MM.1S (cell line): Measurements from ENCODE around the gene NFAM1.

Source experiments
- DNase-seq: peaks from one replicate; pipeline ENCODE4 v3.0.0-alpha.2; 2015
- H2AFZ ChIP-seq: fragments of 300-600 bp; sonication (generic); 2 replicates; pipeline ENCODE4 v1.6.0; 2016; ENCODE audit warnings: antibody characterized with exemption, low read length
- H3F3A ChIP-seq: fragments of 300-600 bp; sonication (generic); 2 replicates; pipeline ENCODE4 v1.6.1; 2016; ENCODE audit warnings: mild to moderate bottlenecking, antibody characterized with exemption, low read length, moderate library complexity, mixed read lengths; ENCODE audit not compliant: insufficient read depth
- H3K27ac ChIP-seq: fragments of 300-600 bp; sonication (generic); 2 replicates; pipeline ENCODE4 v1.5.1; 2016; ENCODE audit warnings: mild to moderate bottlenecking, low read length
- H3K27me3 ChIP-seq: fragments of 300-600 bp; sonication (generic); replicated peaks from 2 replicates; pipeline ENCODE4 v1.6.0; 2016; ENCODE audit warnings: low read length; ENCODE audit not compliant: insufficient read depth
- H3K36me3 ChIP-seq: fragments of 300-600 bp; sonication (generic); replicated peaks from 2 replicates; pipeline ENCODE4 v1.6.1; 2016; ENCODE audit warnings: mild to moderate bottlenecking, low read length, mixed read lengths; ENCODE audit not compliant: insufficient read depth
- H3K4me1 ChIP-seq: fragments of 300-600 bp; sonication (generic); 2 replicates; pipeline ENCODE4 v1.6.1; 2016; ENCODE audit warnings: low read length, mixed read lengths
- H3K4me2 ChIP-seq: fragments of 300-600 bp; sonication (generic); 2 replicates; pipeline ENCODE4 v1.6.0; 2016; ENCODE audit warnings: low read depth, low read length
- H3K4me3 ChIP-seq: fragments of 300-600 bp; sonication (generic); 2 replicates; pipeline ENCODE4 v1.5.1; 2016; ENCODE audit warnings: low read length, mixed read lengths
- H3K79me2 ChIP-seq: fragments of 300-600 bp; sonication (generic); 2 replicates; pipeline ENCODE4 v1.6.1; 2016; ENCODE audit warnings: mixed run types, low read length, mixed read lengths
- H3K9ac ChIP-seq: fragments of 300-600 bp; sonication (generic); 2 replicates; pipeline ENCODE4 v1.6.1; 2016; ENCODE audit warnings: low read length, mixed read lengths
- H3K9me2 ChIP-seq: fragments of 300-600 bp; sonication (generic); replicated peaks from 2 replicates; pipeline ENCODE4 v1.6.1; 2016; ENCODE audit warnings: mild to moderate bottlenecking, low read length, mixed read lengths; ENCODE audit not compliant: insufficient read depth
- H3K9me3 ChIP-seq: fragments of 300-600 bp; sonication (generic); replicated peaks from 2 replicates; pipeline ENCODE4 v1.6.1; 2016; ENCODE audit warnings: mild to moderate bottlenecking, low read length, mixed read lengths; ENCODE audit not compliant: insufficient read depth
- H4K20me1 ChIP-seq: fragments of 300-600 bp; sonication (generic); 2 replicates; pipeline ENCODE4 v1.6.1; 2016; ENCODE audit warnings: mild to moderate bottlenecking, low read length, moderate library complexity, mixed read lengths; ENCODE audit not compliant: insufficient read depth
- EZH2 ChIP-seq: fragments of 300-600 bp; sonication (generic); optimal IDR thresholded peaks from 2 replicates; pipeline ENCODE3; 2017; ENCODE audit warnings: low read depth, mild to moderate bottlenecking, antibody characterized with exemption, low read length, mixed read lengths
- EZH2phosphoT487 ChIP-seq: fragments of 300-600 bp; sonication (generic); IDR thresholded peaks from 2 replicates; pipeline ENCODE4 v1.6.1; 2018; ENCODE audit warnings: antibody characterized with exemption, low read length
- TF ChIP-seq, protein P1 (sequence below): fragments of 300-600 bp; sonication (generic); IDR thresholded peaks from 2 replicates; pipeline ENCODE4 v1.5.1; 2016; ENCODE audit warnings: antibody characterized with exemption, low read length, mixed read lengths

NFAM1 gene

DNA sequence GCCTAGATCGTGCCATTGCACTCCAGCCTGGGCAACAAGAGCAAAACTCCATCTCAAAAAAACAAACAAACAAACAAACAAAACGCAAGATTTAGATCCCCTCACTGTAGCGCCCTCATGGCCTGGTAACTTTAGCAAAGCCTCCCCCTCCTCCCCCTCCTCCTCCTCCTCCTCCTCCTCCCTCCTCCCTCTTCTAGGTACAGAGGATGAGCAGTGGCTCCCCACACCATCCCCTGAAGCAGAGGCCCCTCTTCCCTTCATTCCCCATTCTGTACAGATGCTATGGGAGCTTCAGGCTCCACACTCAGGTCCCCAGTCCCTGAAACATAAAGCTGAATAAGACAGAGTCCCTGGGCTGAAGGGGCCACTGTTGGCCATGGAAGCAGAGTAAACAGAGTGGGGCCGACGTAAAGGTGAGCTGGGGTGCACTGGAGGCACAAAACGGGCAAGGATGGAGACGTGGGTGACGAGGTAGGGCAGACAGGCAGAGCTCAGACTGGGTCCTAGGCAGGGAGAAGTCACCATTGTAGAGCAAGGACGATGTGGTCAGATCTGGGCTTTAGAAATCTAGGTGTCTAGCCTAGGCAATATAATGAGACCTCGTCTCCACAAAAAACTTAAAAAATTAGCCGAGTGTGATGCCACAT, 19.4 kb upstream of the NFAM1 start:
- Histone ChIP-seq H2AFZ (no peak overlapping the region), H3K27ac (no peak overlapping the region), H3K9me3 (no peaks in the 10 kb centered on the region), H3K9me2 (no peaks in the 10 kb centered on the region), H3K4me1 (no peaks in the 10 kb centered on the region), H3F3A (no peaks in the 10 kb centered on the region), H3K4me2 (no peak overlapping the region), H3K4me3 (no peak overlapping the region), H3K9ac (no peak overlapping the region), H3K36me3 (no peaks in the 10 kb centered on the region), H4K20me1 (no peaks in the 10 kb centered on the region), H3K27me3 (peaks cover 55% of the 10 kb centered on the region), H3K79me2 (no peaks in the 10 kb centered on the region)
- DNase-seq = no peak
- TF ChIP-seq EZH2 = no peak
- TF ChIP-seq EZH2phosphoT487 = no peak
- TF ChIP-seq, protein P1, sequence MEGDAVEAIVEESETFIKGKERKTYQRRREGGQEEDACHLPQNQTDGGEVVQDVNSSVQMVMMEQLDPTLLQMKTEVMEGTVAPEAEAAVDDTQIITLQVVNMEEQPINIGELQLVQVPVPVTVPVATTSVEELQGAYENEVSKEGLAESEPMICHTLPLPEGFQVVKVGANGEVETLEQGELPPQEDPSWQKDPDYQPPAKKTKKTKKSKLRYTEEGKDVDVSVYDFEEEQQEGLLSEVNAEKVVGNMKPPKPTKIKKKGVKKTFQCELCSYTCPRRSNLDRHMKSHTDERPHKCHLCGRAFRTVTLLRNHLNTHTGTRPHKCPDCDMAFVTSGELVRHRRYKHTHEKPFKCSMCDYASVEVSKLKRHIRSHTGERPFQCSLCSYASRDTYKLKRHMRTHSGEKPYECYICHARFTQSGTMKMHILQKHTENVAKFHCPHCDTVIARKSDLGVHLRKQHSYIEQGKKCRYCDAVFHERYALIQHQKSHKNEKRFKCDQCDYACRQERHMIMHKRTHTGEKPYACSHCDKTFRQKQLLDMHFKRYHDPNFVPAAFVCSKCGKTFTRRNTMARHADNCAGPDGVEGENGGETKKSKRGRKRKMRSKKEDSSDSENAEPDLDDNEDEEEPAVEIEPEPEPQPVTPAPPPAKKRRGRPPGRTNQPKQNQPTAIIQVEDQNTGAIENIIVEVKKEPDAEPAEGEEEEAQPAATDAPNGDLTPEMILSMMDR = no peak

GRCh38 chr22:42450862-42451261, 18.7 kb upstream of the NFAM1 start:
- H3K4me1 ChIP-seq = no peaks in the 10 kb centered on the region
- H3K36me3 ChIP-seq = no peaks in the 10 kb centered on the region
- H3K4me3 ChIP-seq = no peak overlapping the region
- H3K9me3 ChIP-seq = no peaks in the 10 kb centered on the region
- TF ChIP-seq EZH2phosphoT487 (no peak), EZH2 (no peak)
- TF ChIP-seq, protein P1 = no peak
- DNase-seq = no peak
- H3F3A ChIP-seq = no peaks in the 10 kb centered on the region
- H3K27ac ChIP-seq = no peak overlapping the region
- no peak overlapping the region for H3K4me2 ChIP-seq
- H3K27me3 ChIP-seq = peaks cover 54% of the 10 kb centered on the region
- H3K9ac ChIP-seq = no peak overlapping the region
- H4K20me1 ChIP-seq = no peaks in the 10 kb centered on the region
- no peaks in the 10 kb centered on the region for H3K9me2 ChIP-seq
- no peaks in the 10 kb centered on the region for H3K79me2 ChIP-seq
- no peak overlapping the region for H2AFZ ChIP-seq

DNA sequence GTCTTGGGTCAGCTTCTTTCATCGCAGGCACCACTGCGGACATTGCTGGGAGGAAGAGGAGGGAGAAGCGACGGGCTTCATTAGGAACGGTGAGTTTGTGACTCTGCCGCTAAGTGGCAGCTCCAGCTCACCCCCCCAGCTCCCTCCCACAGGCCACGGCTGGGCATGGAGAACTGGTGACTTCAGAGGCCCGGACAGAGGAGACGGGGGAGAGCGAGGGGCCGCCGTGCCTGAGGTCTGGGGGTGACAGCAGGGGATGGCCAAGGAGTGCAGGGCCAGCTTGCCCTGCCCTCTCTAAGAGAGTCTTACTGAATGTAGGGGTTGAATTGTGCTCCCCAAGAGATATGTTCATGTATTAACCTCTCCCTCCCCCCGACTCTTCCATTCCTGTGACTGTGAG, 13.9 kb upstream of the NFAM1 start:
- H3K36me3 ChIP-seq = no peaks in the 10 kb centered on the region
- H3K4me3 ChIP-seq = no peak overlapping the region
- no peak for DNase-seq
- no peaks in the 10 kb centered on the region for H4K20me1 ChIP-seq
- peaks cover 44% of the 10 kb centered on the region for H3K27me3 ChIP-seq
- no peaks in the 10 kb centered on the region for H3K9me3 ChIP-seq
- H3K79me2 ChIP-seq = no peaks in the 10 kb centered on the region
- no peaks in the 10 kb centered on the region for H3F3A ChIP-seq
- no peaks in the 10 kb centered on the region for H3K9me2 ChIP-seq
- H3K4me2 ChIP-seq = no peak overlapping the region
- H3K4me1 ChIP-seq = peaks cover 11% of the 10 kb centered on the region
- H3K9ac ChIP-seq = no peak overlapping the region
- H2AFZ ChIP-seq = no peak overlapping the region
- H3K27ac ChIP-seq = no peak overlapping the region
- no peak for TF ChIP-seq EZH2phosphoT487

- H3K9me3 ChIP-seq = no peaks in the 10 kb centered on the region
- H4K20me1 ChIP-seq = no peaks in the 10 kb centered on the region
- H2AFZ ChIP-seq = peak overlapping the region; percentile 97
- H3K4me3 ChIP-seq = peak overlapping the region; percentile 57
- H3K27me3 ChIP-seq = peaks cover 37% of the 10 kb centered on the region
- DNase-seq = peak; percentile 75
- H3K9me2 ChIP-seq = no peaks in the 10 kb centered on the region
- TF ChIP-seq EZH2phosphoT487 = no peak
- TF ChIP-seq, protein P1 = peak; percentile 65
- no peak for TF ChIP-seq EZH2
- H3K4me2 ChIP-seq = peak overlapping the region; percentile 97
- H3K4me1 ChIP-seq = peaks cover 16% of the 10 kb centered on the region
- H3F3A ChIP-seq = no peaks in the 10 kb centered on the region
- H3K9ac ChIP-seq = peak overlapping the region; percentile 17; the same call in 1 of the 2 replicates
- no peaks in the 10 kb centered on the region for H3K36me3 ChIP-seq
- no peaks in the 10 kb centered on the region for H3K79me2 ChIP-seq
- H3K27ac ChIP-seq = no peak overlapping the region
These were observed 12.1 kb upstream of the NFAM1 start for GRCh38 chr22:42444077-42444904.
